Transverse colon (tissue), 4 donors: ENCODE results near the gene PNKD. TPM values are rescaled to one million over a fixed set of nuclear protein-coding genes. Genes with fewer than 3 reads are reported as not detected.

ENCODE experiments used
- DNase-seq: peaks from one replicate; pipeline ENCODE4 v3.0.0-alpha.2; 2019
- H3K27ac ChIP-seq, 4 donors: fragments of 200-600 bp; sonication (generic); 2 replicates each; pipeline ENCODE4 v1.5.1; 2016 to 2018; ENCODE audit warnings: inconsistent platforms in 4 of 4
- H3K27me3 ChIP-seq: fragments of 200-600 bp; sonication (generic); 2 replicates; pipeline ENCODE4 v1.5.1; 2017; ENCODE audit warnings: inconsistent platforms
- H3K36me3 ChIP-seq, 4 donors: fragments of 200-600 bp; sonication (generic); 2 replicates each; pipeline ENCODE4 v1.5.1; 2017 to 2019; ENCODE audit warnings: inconsistent platforms in 4 of 4
- H3K4me1 ChIP-seq, 4 donors: fragments of 200-600 bp; sonication (generic); 2 replicates each; pipeline ENCODE4 v1.5.1; 2017 to 2020; ENCODE audit warnings: inconsistent platforms in 4 of 4
- H3K4me3 ChIP-seq, 4 donors: fragments of 200-600 bp; sonication (generic); 1 replicate in 1 of 4; 2 replicates in 3 of 4; pipeline versions ENCODE4 v1.5.1 to v1.6.1; 2017 to 2019; ENCODE audit warnings: inconsistent platforms in 4 of 4
- H3K9me3 ChIP-seq, 2 donors: fragments of 200-600 bp; sonication (generic); 2 replicates each; pipeline ENCODE4 v1.5.1; 2017 to 2019; ENCODE audit warnings: inconsistent platforms in 2 of 2
- CTCF ChIP-seq, 5 experiments: fragments of 200-600 bp in 3 of 5; fragments of 450-650 bp in 2 of 5; sonication (generic) in 3 of 5; IDR thresholded peaks; 1 replicate in 2 of 5; 2 replicates in 3 of 5; pipeline ENCODE4 v1.5.1; 2016 to 2017; ENCODE audit warnings: antibody characterized with exemption in 5 of 5, inconsistent platforms in 3 of 5, mild to moderate bottlenecking in 2 of 5, moderate library complexity in 1 of 5
- EP300 ChIP-seq: sonication (generic); formaldehyde crosslinking; IDR thresholded peaks from one replicate; pipeline ENCODE4 v1.6.1; 2017; ENCODE audit warnings: antibody characterized with exemption, low read depth
- POLR2A ChIP-seq: fragments of 450-650 bp; IDR thresholded peaks from one replicate; pipeline ENCODE4 v1.6.1; 2016; ENCODE audit warnings: antibody characterized with exemption, mild to moderate bottlenecking, moderate library complexity
- POLR2AphosphoS5 ChIP-seq, 3 donors: sonication (generic); formaldehyde crosslinking; IDR thresholded peaks; one replicate each; pipeline ENCODE4 v1.6.1; 2016; ENCODE audit warnings: antibody characterized with exemption in 3 of 3
- WGBS, 2 donors: methylation state at CpG; one replicate each; pipeline ENCODE4 v1.1.5; 2018; ENCODE audit warnings: low coverage in 1 of 2; 5-methylcytosine and 5-hydroxymethylcytosine counted together
- in situ Hi-C, 4 donors: fragments of 200-750 bp; cut with MboI; loops; one replicate each; pipeline versions ENCODE4 v1.15.0 to v1.15.1; 2017; ENCODE audit warnings: low sequenced_read_pairs in 3 of 4, low pct_ligation_motif_present in 1 of 4, low pct_unique_long_range_greater_than_20kb in 1 of 4
- intact Hi-C: fragments of 100-400 bp; cut with DNase I; formaldehyde crosslinking; loops from one replicate; pipeline ENCODE4 v1.15.1; 2023; ENCODE audit warnings: low total_unique reads
- total RNA-seq, 4 donors: library from RNA; depleted of rRNA; stranded (reverse); fragments of >200 nt; gene quantifications; one replicate each; pipeline ENCODE4 v1.1.0, GENCODE V29; 2016

Gene PNKD
- total RNA-seq, 4 donors from 2014 or later = 14.3 to 111 (median 100) TPM

GRCh38 chr2:218278531-218279360, 8.4 kb downstream of the PNKD start:
- Histone ChIP-seq H3K4me1 (peaks cover 17 to 42% (median 34%) of the 10 kb centered on the region in 4 donors), H3K36me3 (peaks cover 0 to 68% (median 30%) of the 10 kb centered on the region in 4 donors), H3K4me3 (no peak overlapping the region), H3K9me3 (no peaks in the 10 kb centered on the region), H3K27me3 (no peaks in the 10 kb centered on the region), H3K27ac (no peak overlapping the region)
- intact Hi-C loops = no loop called here
- in situ Hi-C loops = loop anchor here in 2 of 4 donors (25.0 kb wide), 1 partner anchor 109 kb away; the partner anchor contains the start of genes CTDSP1 (in 2 of the 2) and SLC11A1 (in 2 of the 2)
- DNase-seq = no peak
- WGBS, 2 donors = 80 to 82% methylated on average over 2 to 11 of the region's 16 CpGs
- no peak for TF ChIP-seq POLR2AphosphoS5 (IDR thresholded peaks at IDR 0.05)
- TF ChIP-seq EP300 = no peak
- no peak for TF ChIP-seq CTCF (IDR thresholded peaks at IDR 0.05)
- no peak for TF ChIP-seq POLR2A

GRCh38 chr2:218280260-218280870, 10.0 kb downstream of the PNKD start:
- intact Hi-C loops (no loop called here), in situ Hi-C loops (loop anchor here in 2 of 4 donors (25.0 kb wide), 1 partner anchor 107 kb away; the partner anchor contains the start of genes CTDSP1 (in 2 of the 2) and SLC11A1 (in 2 of the 2))
- 93 to 100% methylated on average over 8 to 14 of the region's 14 CpGs for WGBS, 2 donors
- Histone ChIP-seq H3K4me1 (peaks cover 29 to 43% (median 40%) of the 10 kb centered on the region in 4 donors), H3K27me3 (no peaks in the 10 kb centered on the region), H3K27ac (no peak overlapping the region), H3K9me3 (no peaks in the 10 kb centered on the region), H3K36me3 (peaks cover 0 to 61% (median 23%) of the 10 kb centered on the region in 4 donors), H3K4me3 (no peak overlapping the region)
- no peak for TF ChIP-seq CTCF (IDR thresholded peaks at IDR 0.05)
- no peak for TF ChIP-seq EP300
- no peak for TF ChIP-seq POLR2A
- TF ChIP-seq POLR2AphosphoS5 (IDR thresholded peaks at IDR 0.05) = no peak
- no peak for DNase-seq

GRCh38 chr2:218281449-218281848, 11.1 kb downstream of the PNKD start:
- DNase-seq = no peak
- no peaks in the 10 kb centered on the region for H3K9me3 ChIP-seq
- H3K4me1 ChIP-seq = peaks cover 40 to 54% (median 51%) of the 10 kb centered on the region in 4 donors
- in situ Hi-C loops (loop anchor here in 2 of 4 donors (25.0 kb wide), 1 partner anchor 106 kb away; the partner anchor contains the start of genes CTDSP1 (in 2 of the 2) and SLC11A1 (in 2 of the 2)), intact Hi-C loops (no loop called here)
- no peak overlapping the region for H3K4me3 ChIP-seq
- H3K36me3 ChIP-seq = peaks cover 0 to 50% (median 19%) of the 10 kb centered on the region in 4 donors
- WGBS, 2 donors = 83% methylated on average over 2 to 3 of the region's 3 CpGs
- peak overlapping the region; percentile 96 to 98 (median 98) for H3K27ac ChIP-seq
- H3K27me3 ChIP-seq = no peaks in the 10 kb centered on the region
- TF ChIP-seq EP300 (no peak), POLR2AphosphoS5 (IDR thresholded peaks at IDR 0.05) (no peak), CTCF (IDR thresholded peaks at IDR 0.05) (no peak)
